ENCODE measurements around the gene RESF1.

RESF1 gene

GRCh38 chr12:31964280-31964679, 5.1 kb downstream of the RESF1 start:
- Histone ChIP-seq H3K36me3 (ENCODE audit: control insufficient read depth in 1 of 2, insufficient read depth in 2 of 2, low read length in 2 of 2) (peaks cover 0 to 4% of the 10 kb centered on the region in 2 donors), H3K27me3 (ENCODE audit: low read depth, low read length) (no peaks in the 10 kb centered on the region), H3K9me3 (ENCODE audit: control insufficient read depth in 1 of 2, low read length in 2 of 2) (no peaks in the 10 kb centered on the region), H3K4me3 (ENCODE audit: low read depth in 1 of 2, low read length in 2 of 2) (no peak overlapping the region), H3K4me1 (ENCODE audit: control insufficient read depth in 1 of 2, insufficient read depth in 2 of 2, low read length in 2 of 2) (peaks cover 0 to 35% of the 10 kb centered on the region in 2 donors), H3K27ac (ENCODE audit: low read length) (no peak overlapping the region)

- H3K27me3 ChIP-seq (ENCODE audit: low read depth, low read length): no peaks in the 10 kb centered on the region
- H3K36me3 ChIP-seq (ENCODE audit: control insufficient read depth in 1 of 2, insufficient read depth in 2 of 2, low read length in 2 of 2): peaks cover 2 to 4% of the 10 kb centered on the region in 2 donors
- no peak overlapping the region for H3K4me3 ChIP-seq (ENCODE audit: low read depth in 1 of 2, low read length in 2 of 2)
- no peaks in the 10 kb centered on the region for H3K9me3 ChIP-seq (ENCODE audit: control insufficient read depth in 1 of 2, low read length in 2 of 2)
- peaks cover 0 to 35% of the 10 kb centered on the region in 2 donors for H3K4me1 ChIP-seq (ENCODE audit: control insufficient read depth in 1 of 2, insufficient read depth in 2 of 2, low read length in 2 of 2)
- no peak overlapping the region for H3K27ac ChIP-seq (ENCODE audit: low read length)
Measured at GRCh38 chr12:31965090-31965489, 5.9 kb downstream of the RESF1 start.

GRCh38 chr12:31966558-31967205, 7.5 kb downstream of the RESF1 start:
- Histone ChIP-seq H3K4me1 (ENCODE audit: control insufficient read depth in 1 of 2, insufficient read depth in 2 of 2, low read length in 2 of 2) (peaks cover 0 to 23% of the 10 kb centered on the region in 2 donors), H3K27ac (ENCODE audit: low read length) (peak overlapping the region; percentile 10), H3K4me3 (ENCODE audit: low read depth in 1 of 2, low read length in 2 of 2) (no peak overlapping the region), H3K36me3 (ENCODE audit: control insufficient read depth in 1 of 2, insufficient read depth in 2 of 2, low read length in 2 of 2) (peaks cover 13 to 20% of the 10 kb centered on the region in 2 donors), H3K27me3 (ENCODE audit: low read depth, low read length) (no peaks in the 10 kb centered on the region), H3K9me3 (ENCODE audit: control insufficient read depth in 1 of 2, low read length in 2 of 2) (no peaks in the 10 kb centered on the region)

- no peak overlapping the region for H3K27ac ChIP-seq (ENCODE audit: low read length)
- peaks cover 0 to 21% of the 10 kb centered on the region in 2 donors for H3K4me1 ChIP-seq (ENCODE audit: control insufficient read depth in 1 of 2, insufficient read depth in 2 of 2, low read length in 2 of 2)
- H3K27me3 ChIP-seq (ENCODE audit: low read depth, low read length): no peaks in the 10 kb centered on the region
- H3K9me3 ChIP-seq (ENCODE audit: control insufficient read depth in 1 of 2, low read length in 2 of 2): no peaks in the 10 kb centered on the region
- H3K36me3 ChIP-seq (ENCODE audit: control insufficient read depth in 1 of 2, insufficient read depth in 2 of 2, low read length in 2 of 2): peaks cover 13 to 28% of the 10 kb centered on the region in 2 donors
- no peak overlapping the region for H3K4me3 ChIP-seq (ENCODE audit: low read depth in 1 of 2, low read length in 2 of 2)
Measured at GRCh38 chr12:31967539-31967938, 8.3 kb downstream of the RESF1 start.

GRCh38 chr12:31970199-31970598, 11.0 kb downstream of the RESF1 start:
- peaks cover 0 to 21% of the 10 kb centered on the region in 2 donors for H3K4me1 ChIP-seq (ENCODE audit: control insufficient read depth in 1 of 2, insufficient read depth in 2 of 2, low read length in 2 of 2)
- no peak overlapping the region for H3K4me3 ChIP-seq (ENCODE audit: low read depth in 1 of 2, low read length in 2 of 2)
- H3K27ac ChIP-seq (ENCODE audit: low read length): no peak overlapping the region
- H3K36me3 ChIP-seq (ENCODE audit: control insufficient read depth in 1 of 2, insufficient read depth in 2 of 2, low read length in 2 of 2): peaks cover 21 to 48% of the 10 kb centered on the region in 2 donors
- H3K27me3 ChIP-seq (ENCODE audit: low read depth, low read length): no peaks in the 10 kb centered on the region
- no peaks in the 10 kb centered on the region for H3K9me3 ChIP-seq (ENCODE audit: control insufficient read depth in 1 of 2, low read length in 2 of 2)

GRCh38 chr12:31973818-31974217, 14.6 kb downstream of the RESF1 start:
- H3K4me1 ChIP-seq (ENCODE audit: control insufficient read depth in 1 of 2, insufficient read depth in 2 of 2, low read length in 2 of 2): no peaks in the 10 kb centered on the region
- no peak overlapping the region for H3K4me3 ChIP-seq (ENCODE audit: low read depth in 1 of 2, low read length in 2 of 2)
- peaks cover 0 to 10% of the 10 kb centered on the region in 2 donors for H3K9me3 ChIP-seq (ENCODE audit: control insufficient read depth in 1 of 2, low read length in 2 of 2)
- H3K27ac ChIP-seq (ENCODE audit: low read length): no peak overlapping the region
- peaks cover 29 to 76% of the 10 kb centered on the region in 2 donors for H3K36me3 ChIP-seq (ENCODE audit: control insufficient read depth in 1 of 2, insufficient read depth in 2 of 2, low read length in 2 of 2)
- H3K27me3 ChIP-seq (ENCODE audit: low read depth, low read length): no peaks in the 10 kb centered on the region

- H3K9me3 ChIP-seq (ENCODE audit: control insufficient read depth in 1 of 2, low read length in 2 of 2): peaks cover 0 to 10% of the 10 kb centered on the region in 2 donors
- no peaks in the 10 kb centered on the region for H3K4me1 ChIP-seq (ENCODE audit: control insufficient read depth in 1 of 2, insufficient read depth in 2 of 2, low read length in 2 of 2)
- no peak overlapping the region for H3K4me3 ChIP-seq (ENCODE audit: low read depth in 1 of 2, low read length in 2 of 2)
- H3K27me3 ChIP-seq (ENCODE audit: low read depth, low read length): no peaks in the 10 kb centered on the region
- no peak overlapping the region for H3K27ac ChIP-seq (ENCODE audit: low read length)
- peaks cover 29 to 84% of the 10 kb centered on the region in 2 donors for H3K36me3 ChIP-seq (ENCODE audit: control insufficient read depth in 1 of 2, insufficient read depth in 2 of 2, low read length in 2 of 2)
Measured at GRCh38 chr12:31974673-31975072, 15.5 kb downstream of the RESF1 start.

GRCh38 chr12:31984806-31985591, 25.8 kb downstream of the RESF1 start:
- no peaks in the 10 kb centered on the region for H3K4me1 ChIP-seq (ENCODE audit: control insufficient read depth in 1 of 2, insufficient read depth in 2 of 2, low read length in 2 of 2)
- no peaks in the 10 kb centered on the region for H3K27me3 ChIP-seq (ENCODE audit: low read depth, low read length)
- peaks cover 6 to 16% of the 10 kb centered on the region in 2 donors for H3K9me3 ChIP-seq (ENCODE audit: control insufficient read depth in 1 of 2, low read length in 2 of 2)
- no peak overlapping the region for H3K4me3 ChIP-seq (ENCODE audit: low read depth in 1 of 2, low read length in 2 of 2)
- peaks cover 18 to 27% of the 10 kb centered on the region in 2 donors for H3K36me3 ChIP-seq (ENCODE audit: control insufficient read depth in 1 of 2, insufficient read depth in 2 of 2, low read length in 2 of 2)
- no peak overlapping the region for H3K27ac ChIP-seq (ENCODE audit: low read length)

- no peaks in the 10 kb centered on the region for H3K27me3 ChIP-seq (ENCODE audit: low read depth, low read length)
- H3K27ac ChIP-seq (ENCODE audit: low read length): no peak overlapping the region
- H3K9me3 ChIP-seq (ENCODE audit: control insufficient read depth in 1 of 2, low read length in 2 of 2): peaks cover 6 to 15% of the 10 kb centered on the region in 2 donors
- no peaks in the 10 kb centered on the region for H3K4me1 ChIP-seq (ENCODE audit: control insufficient read depth in 1 of 2, insufficient read depth in 2 of 2, low read length in 2 of 2)
- no peak overlapping the region for H3K4me3 ChIP-seq (ENCODE audit: low read depth in 1 of 2, low read length in 2 of 2)
- H3K36me3 ChIP-seq (ENCODE audit: control insufficient read depth in 1 of 2, insufficient read depth in 2 of 2, low read length in 2 of 2): peaks cover 16 to 24% of the 10 kb centered on the region in 2 donors
Measured at GRCh38 chr12:31985832-31986231, 26.6 kb downstream of the RESF1 start.

GRCh38 chr12:31989571-31990362, 30.6 kb downstream of the RESF1 start:
- no peaks in the 10 kb centered on the region for H3K27me3 ChIP-seq (ENCODE audit: low read depth, low read length)
- no peaks in the 10 kb centered on the region for H3K4me1 ChIP-seq (ENCODE audit: control insufficient read depth in 1 of 2, insufficient read depth in 2 of 2, low read length in 2 of 2)
- H3K9me3 ChIP-seq (ENCODE audit: control insufficient read depth in 1 of 2, low read length in 2 of 2): no peaks in the 10 kb centered on the region
- no peak overlapping the region for H3K27ac ChIP-seq (ENCODE audit: low read length)
- H3K4me3 ChIP-seq (ENCODE audit: low read depth in 1 of 2, low read length in 2 of 2): no peak overlapping the region
- peaks cover 11 to 18% of the 10 kb centered on the region in 2 donors for H3K36me3 ChIP-seq (ENCODE audit: control insufficient read depth in 1 of 2, insufficient read depth in 2 of 2, low read length in 2 of 2)

GRCh38 chr12:31991146-31991545, 31.9 kb downstream of the RESF1 start:
- Histone ChIP-seq H3K9me3 (ENCODE audit: control insufficient read depth in 1 of 2, low read length in 2 of 2) (no peaks in the 10 kb centered on the region), H3K4me1 (ENCODE audit: control insufficient read depth in 1 of 2, insufficient read depth in 2 of 2, low read length in 2 of 2) (no peaks in the 10 kb centered on the region), H3K27me3 (ENCODE audit: low read depth, low read length) (no peaks in the 10 kb centered on the region), H3K27ac (ENCODE audit: low read length) (no peak overlapping the region), H3K36me3 (ENCODE audit: control insufficient read depth in 1 of 2, insufficient read depth in 2 of 2, low read length in 2 of 2) (peaks cover 11 to 27% of the 10 kb centered on the region in 2 donors), H3K4me3 (ENCODE audit: low read depth in 1 of 2, low read length in 2 of 2) (no peak overlapping the region)

Measured in muscle layer of duodenum (tissue), 2 donors.